Type B pancreatic cell (in vitro differentiated cells): ENCODE data around the gene RPF1. TPM values are rescaled to one million over a fixed set of nuclear protein-coding genes. Genes with fewer than 3 reads are reported as not detected.
"Not testable (repeated sequence)": the region's sequence is repeated elsewhere in the genome, so short reads cannot be mapped to it uniquely, and the experiment has no call there.

Source experiments
- DNase-seq: peaks from one replicate; pipeline ENCODE4 v3.0.0; 2021; ENCODE audit warnings: mixed read lengths; ENCODE audit not compliant: unreplicated experiment; ENCODE audit errors: extremely low spot score
- H3K27ac Mint-ChIP-seq: 2 replicates; pipeline ENCODE4 v1.8.0; 2021; ENCODE audit warnings: mild to moderate bottlenecking, mixed read lengths
- H3K27me3 Mint-ChIP-seq: 2 replicates; pipeline ENCODE4 v1.8.0; 2021; ENCODE audit warnings: mixed read lengths
- H3K36me3 Mint-ChIP-seq: 2 replicates; pipeline ENCODE4 v1.8.0; 2021; ENCODE audit warnings: mixed read lengths
- H3K4me1 Mint-ChIP-seq: one replicate; pipeline ENCODE4 v1.8.0; 2021; ENCODE audit warnings: mixed read lengths; ENCODE audit not compliant: unreplicated experiment
- H3K4me3 Mint-ChIP-seq: 2 replicates; pipeline ENCODE4 v1.8.0; 2021; ENCODE audit warnings: mild to moderate bottlenecking, mixed read lengths
- H3K9me3 Mint-ChIP-seq: 2 replicates; pipeline ENCODE4 v1.8.0; 2021; ENCODE audit warnings: mixed read lengths
- CTCF ChIP-seq: fragments of 200-600 bp; sonication (generic); conservative IDR thresholded peaks from 2 replicates; pipeline ENCODE4 v1.5.0; 2021; ENCODE audit warnings: antibody characterized with exemption, mild to moderate bottlenecking
- total RNA-seq: library from RNA; stranded (reverse); gene quantifications from 2 replicates; pipeline ENCODE4 v1.2.1, GENCODE V29; 2021; ENCODE audit warnings: low replicate concordance

The RPF1 gene
- total RNA-seq, 1 donor from 2014 or later, result 34.1 TPM

GRCh38 chr1:84434801-84435549, 44.1 kb upstream of the RPF1 start:
- Mint-ChIP-seq H3K27ac (no peak overlapping the region), H3K4me3 (no peak overlapping the region), H3K9me3 (peaks cover 7% of the 10 kb centered on the region), H3K4me1 (peaks cover 8% of the 10 kb centered on the region), H3K27me3 (no peaks in the 10 kb centered on the region), H3K36me3 (peaks cover 6% of the 10 kb centered on the region)
- TF ChIP-seq CTCF, result no peak
- no peak for DNase-seq

- Mint-ChIP-seq H3K36me3 (no peaks in the 10 kb centered on the region), H3K4me1 (peaks cover 8% of the 10 kb centered on the region), H3K4me3 (no peak overlapping the region), H3K9me3 (no peaks in the 10 kb centered on the region), H3K27ac (no peak overlapping the region), H3K27me3 (no peaks in the 10 kb centered on the region)
- no peak for DNase-seq
- TF ChIP-seq CTCF, result no peak
These were observed 42.0 kb upstream of the RPF1 start for GRCh38 chr1:84436876-84437655.

- no peaks in the 10 kb centered on the region for H3K36me3 Mint-ChIP-seq
- H3K27me3 Mint-ChIP-seq, result peaks cover 3% of the 10 kb centered on the region
- H3K27ac Mint-ChIP-seq, result no peak overlapping the region
- peaks cover 8% of the 10 kb centered on the region for H3K9me3 Mint-ChIP-seq
- H3K4me1 Mint-ChIP-seq, result no peaks in the 10 kb centered on the region
- H3K4me3 Mint-ChIP-seq, result no peak overlapping the region
- DNase-seq, result no peak
- TF ChIP-seq CTCF, result peak; percentile 61
These were observed 36.8 kb upstream of the RPF1 start for GRCh38 chr1:84442256-84442655.

- not testable (repeated sequence) for H3K27me3 Mint-ChIP-seq, H3K27ac Mint-ChIP-seq, H3K4me1 Mint-ChIP-seq
These were observed 36.1 kb upstream of the RPF1 start for GRCh38 chr1:84442747-84443646.

GRCh38 chr1:84448704-84449103, 30.4 kb upstream of the RPF1 start:
- not testable (repeated sequence) for H3K4me1 Mint-ChIP-seq, H3K36me3 Mint-ChIP-seq, H3K9me3 Mint-ChIP-seq, H3K4me3 Mint-ChIP-seq, DNase-seq, H3K27me3 Mint-ChIP-seq, H3K27ac Mint-ChIP-seq

More at GRCh38 chr1:84442747-84443646, 36.1 kb upstream of the RPF1 start:
- DNase-seq, H3K36me3 Mint-ChIP-seq, H3K9me3 Mint-ChIP-seq, H3K4me3 Mint-ChIP-seq: not testable (repeated sequence)

- Mint-ChIP-seq H3K4me1 (no peaks in the 10 kb centered on the region), H3K36me3 (no peaks in the 10 kb centered on the region), H3K27ac (no peak overlapping the region), H3K9me3 (peaks cover 4% of the 10 kb centered on the region), H3K4me3 (no peak overlapping the region), H3K27me3 (peaks cover 13% of the 10 kb centered on the region)
- no peak for TF ChIP-seq CTCF
- no peak for DNase-seq
These were observed 28.2 kb upstream of the RPF1 start for GRCh38 chr1:84450910-84451309.
